Caco-2 (cell line): ENCODE results near the gene TTC28. TPM values are rescaled to one million over a fixed set of nuclear protein-coding genes. Genes with fewer than 3 reads are reported as not detected.

Experiments used
- BruUV-seq: library from RNA; stranded (reverse); fragments of 400-500 nt; replicated peaks from 2 replicates; lab custom pipeline; 2021; lab: Mats Ljungman, UMichigan
- CTCF ChIA-PET: fragments of 300-600 bp; sonication (Branson Sonifier 250); formaldehyde crosslinking; loops from one replicate; lab custom pipeline; 2022; ENCODE audit warnings: antibody characterized with exemption; lab: Charles Lee
- POLR2A ChIA-PET: fragments of 300-600 bp; sonication (Branson Sonifier 250); formaldehyde crosslinking; loops from one replicate; lab custom pipeline; 2022; ENCODE audit warnings: antibody characterized with exemption; lab: Charles Lee
- DNase-seq, 2 experiments: peaks; one replicate each; pipeline versions ENCODE4 v3.0.0 to v3.0.0-alpha.2; 2020 to 2022
- H3K27me3 ChIP-seq: replicated peaks from 2 replicates; pipeline ENCODE4 v1.6.0; 2011; ENCODE audit warnings: low read length; ENCODE audit not compliant: control insufficient read depth, insufficient read depth
- H3K36me3 ChIP-seq: 2 replicates; pipeline ENCODE4 v1.5.1; 2011; ENCODE audit warnings: low read length; ENCODE audit not compliant: control insufficient read depth, insufficient read depth
- H3K4me1 ChIP-seq: fragments of 250-450 bp; sonication (Bioruptor Pico); 2 replicates; pipeline ENCODE4 v1.5.1; 2020; ENCODE audit warnings: mild to moderate bottlenecking
- H3K4me3 ChIP-seq: 2 replicates; pipeline ENCODE4 v1.5.1; 2011; ENCODE audit warnings: low read depth, mild to moderate bottlenecking, control low read depth, low read length
- H3K9me3 ChIP-seq: fragments of 250-450 bp; sonication (Bioruptor Pico); 2 replicates; pipeline ENCODE4 v1.5.1; 2020; ENCODE audit warnings: mild to moderate bottlenecking, moderate library complexity
- H3K27ac Mint-ChIP-seq: one replicate; pipeline ENCODE4 v1.8.0; 2022; ENCODE audit warnings: mixed read lengths; ENCODE audit not compliant: unreplicated experiment
- H3K27me3 Mint-ChIP-seq: one replicate; pipeline ENCODE4 v1.8.0; 2022; ENCODE audit warnings: mixed read lengths; ENCODE audit not compliant: insufficient read depth, unreplicated experiment
- H3K36me3 Mint-ChIP-seq: one replicate; pipeline ENCODE4 v1.8.0; 2022; ENCODE audit warnings: mild to moderate bottlenecking, mixed read lengths; ENCODE audit not compliant: insufficient read depth, unreplicated experiment
- H3K4me1 Mint-ChIP-seq: one replicate; pipeline ENCODE4 v1.8.0; 2022; ENCODE audit warnings: low read depth, mixed read lengths; ENCODE audit not compliant: unreplicated experiment
- H3K4me3 Mint-ChIP-seq: one replicate; pipeline ENCODE4 v1.8.0; 2022; ENCODE audit warnings: mild to moderate bottlenecking, moderate library complexity, mixed read lengths; ENCODE audit not compliant: unreplicated experiment
- H3K9me3 Mint-ChIP-seq: one replicate; pipeline ENCODE4 v1.8.0; 2022; ENCODE audit warnings: mixed read lengths; ENCODE audit not compliant: unreplicated experiment
- CTCF ChIP-seq, 2 experiments: fragments of 200-600 bp in 1 of 2; IDR thresholded peaks; 1 replicate in 1 of 2; 2 replicates in 1 of 2; pipeline versions ENCODE4 v1.5.1 to v1.8.0; 2011 to 2022; ENCODE audit warnings: antibody characterized with exemption in 1 of 2, control low read depth in 1 of 2, inconsistent platforms in 1 of 2, low read depth in 1 of 2, low read length in 1 of 2, mild to moderate bottlenecking in 1 of 2, moderate library complexity in 1 of 2; ENCODE audit not compliant: insufficient read depth in 1 of 2, severe bottlenecking in 1 of 2, unreplicated experiment in 1 of 2
- intact Hi-C: fragments of 100-400 bp; cut with micrococcal nuclease; formaldehyde crosslinking; loops from one replicate; pipeline ENCODE4 v1.10.0; 2022; ENCODE audit not compliant: unreplicated experiment
- total RNA-seq: library from RNA; stranded (reverse); gene quantifications from 2 replicates; pipeline ENCODE4 v1.2.3, GENCODE V29; 2022

Gene TTC28
- total RNA-seq, 1 experiment from 2014 or later = 12.0 TPM

- CTCF ChIA-PET = no interaction called here
These were observed 261.6 kb downstream of the TTC28 start for GRCh38 chr22:28418008-28418407.

GRCh38 chr22:28417431-28417830 lies 262.2 kb downstream of the TTC28 start:
- intact Hi-C loops = no loop called here
- Histone ChIP-seq H3K4me1 (no peaks in the 10 kb centered on the region), H3K27me3 (no peaks in the 10 kb centered on the region), H3K9me3 (no peaks in the 10 kb centered on the region), H3K4me3 (no peak overlapping the region), H3K36me3 (no peaks in the 10 kb centered on the region)
- TF ChIP-seq CTCF (IDR thresholded peaks at IDR 0.05; ENCODE audit: insufficient read depth in 1 of 2, low read depth in 1 of 2, low read length in 1 of 2, severe bottlenecking in 1 of 2, unreplicated experiment in 1 of 2) = no peak
- no TSS peak for BruUV-seq
- Mint-ChIP-seq H3K27me3 (no peaks in the 10 kb centered on the region), H3K9me3 (no peaks in the 10 kb centered on the region), H3K36me3 (no peaks in the 10 kb centered on the region), H3K4me3 (no peak overlapping the region), H3K4me1 (peaks cover 7% of the 10 kb centered on the region), H3K27ac (no peak overlapping the region)
- DNase-seq = no peak
- POLR2A ChIA-PET = no interaction called here
- CTCF ChIA-PET = no interaction called here

More at GRCh38 chr22:28418008-28418407, 261.6 kb downstream of the TTC28 start:
- Mint-ChIP-seq H3K27ac (no peak overlapping the region), H3K36me3 (no peaks in the 10 kb centered on the region), H3K9me3 (no peaks in the 10 kb centered on the region), H3K27me3 (no peaks in the 10 kb centered on the region), H3K4me3 (no peak overlapping the region), H3K4me1 (peaks cover 7% of the 10 kb centered on the region)
- Histone ChIP-seq H3K27me3 (no peaks in the 10 kb centered on the region), H3K36me3 (no peaks in the 10 kb centered on the region), H3K4me1 (no peaks in the 10 kb centered on the region), H3K9me3 (no peaks in the 10 kb centered on the region), H3K4me3 (no peak overlapping the region)
- intact Hi-C loops = no loop called here
- no TSS peak for BruUV-seq
- no peak for DNase-seq
- TF ChIP-seq CTCF (IDR thresholded peaks at IDR 0.05; ENCODE audit: insufficient read depth in 1 of 2, low read depth in 1 of 2, low read length in 1 of 2, severe bottlenecking in 1 of 2, unreplicated experiment in 1 of 2) = no peak
- POLR2A ChIA-PET = no interaction called here

GRCh38 chr22:28414913-28415312 lies 264.7 kb downstream of the TTC28 start:
- BruUV-seq = no TSS peak

More at GRCh38 chr22:28414913-28415312, 264.7 kb downstream of the TTC28 start:
- Mint-ChIP-seq H3K4me3 (no peak overlapping the region), H3K36me3 (no peaks in the 10 kb centered on the region), H3K4me1 (peaks cover 14% of the 10 kb centered on the region), H3K9me3 (no peaks in the 10 kb centered on the region), H3K27me3 (no peaks in the 10 kb centered on the region), H3K27ac (no peak overlapping the region)
- POLR2A ChIA-PET = no interaction called here
- no peaks in the 10 kb centered on the region for H3K36me3 ChIP-seq
- intact Hi-C loops = no loop called here
- peaks cover 5% of the 10 kb centered on the region; the same call in 1 of the 2 replicates for H3K4me1 ChIP-seq
- no peak for TF ChIP-seq CTCF (IDR thresholded peaks at IDR 0.05; ENCODE audit: insufficient read depth in 1 of 2, low read depth in 1 of 2, low read length in 1 of 2, severe bottlenecking in 1 of 2, unreplicated experiment in 1 of 2)
- no peak overlapping the region for H3K4me3 ChIP-seq
- no peaks in the 10 kb centered on the region for H3K27me3 ChIP-seq
- DNase-seq = no peak
- H3K9me3 ChIP-seq = no peaks in the 10 kb centered on the region
- CTCF ChIA-PET = no interaction called here
